Measurements from ENCODE around the gene SRSF3. TPM values are rescaled to one million over a fixed set of nuclear protein-coding genes. Genes with fewer than 3 reads are reported as not detected.
A peak's percentile ranks its signal among the peaks of the same experiment; 100 is the strongest.

Gene SRSF3
- total and polyA plus RNA-seq, 9 of the 15 experiments (the other 6 are each of a cell fraction or from before 2014, with no cell fraction given) = 337 to 1,200 (median 518) TPM

DNA sequence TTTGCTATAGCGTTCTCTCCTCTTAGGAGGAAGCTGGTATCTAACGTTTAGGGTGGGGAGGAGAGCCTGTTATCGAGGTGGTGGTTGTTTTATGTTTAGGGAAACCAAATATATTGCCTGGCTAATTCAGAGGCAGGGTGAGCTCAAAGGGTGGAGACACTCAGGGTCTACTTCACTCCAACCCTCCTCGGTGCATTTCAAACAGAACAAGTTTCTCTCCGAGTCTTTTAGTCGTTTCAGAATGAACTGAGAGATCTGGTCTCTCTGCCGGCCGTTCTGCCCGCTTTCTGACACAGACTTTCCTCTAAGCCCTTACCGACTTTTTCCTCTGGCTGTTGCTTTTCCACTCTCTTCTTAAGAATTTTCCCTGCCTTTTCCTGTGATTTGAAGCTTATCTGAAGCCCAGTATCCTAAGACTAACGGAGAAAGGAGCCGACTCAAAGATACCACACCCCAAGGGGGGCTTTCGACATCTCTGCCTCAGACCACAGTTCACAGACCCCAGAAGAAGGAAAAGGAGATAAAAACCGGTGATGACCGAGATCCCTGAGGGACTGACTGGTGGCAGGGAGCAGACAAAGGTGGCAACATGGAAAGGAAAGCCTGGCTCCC lies 47.7 kb upstream of the SRSF3 start (continued):
- TF ChIP-seq, protein P1, sequence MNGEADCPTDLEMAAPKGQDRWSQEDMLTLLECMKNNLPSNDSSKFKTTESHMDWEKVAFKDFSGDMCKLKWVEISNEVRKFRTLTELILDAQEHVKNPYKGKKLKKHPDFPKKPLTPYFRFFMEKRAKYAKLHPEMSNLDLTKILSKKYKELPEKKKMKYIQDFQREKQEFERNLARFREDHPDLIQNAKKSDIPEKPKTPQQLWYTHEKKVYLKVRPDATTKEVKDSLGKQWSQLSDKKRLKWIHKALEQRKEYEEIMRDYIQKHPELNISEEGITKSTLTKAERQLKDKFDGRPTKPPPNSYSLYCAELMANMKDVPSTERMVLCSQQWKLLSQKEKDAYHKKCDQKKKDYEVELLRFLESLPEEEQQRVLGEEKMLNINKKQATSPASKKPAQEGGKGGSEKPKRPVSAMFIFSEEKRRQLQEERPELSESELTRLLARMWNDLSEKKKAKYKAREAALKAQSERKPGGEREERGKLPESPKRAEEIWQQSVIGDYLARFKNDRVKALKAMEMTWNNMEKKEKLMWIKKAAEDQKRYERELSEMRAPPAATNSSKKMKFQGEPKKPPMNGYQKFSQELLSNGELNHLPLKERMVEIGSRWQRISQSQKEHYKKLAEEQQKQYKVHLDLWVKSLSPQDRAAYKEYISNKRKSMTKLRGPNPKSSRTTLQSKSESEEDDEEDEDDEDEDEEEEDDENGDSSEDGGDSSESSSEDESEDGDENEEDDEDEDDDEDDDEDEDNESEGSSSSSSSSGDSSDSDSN (IDR thresholded peaks at IDR 0.05; ENCODE audit: borderline replicate concordance in 1 of 2, low read depth in 2 of 2, low read length in 2 of 2) = peak; percentile 14 to 15; a peak in 1 of 4 replicates
- TF ChIP-seq TCF7 (IDR thresholded peaks at IDR 0.05; ENCODE audit: borderline replicate concordance) = no peak
- 0 out of 2 replicates have a peak, but pooled peaks have one; percentile 8 for TF ChIP-seq ZSCAN29 (IDR thresholded peaks at IDR 0.05)
- TF ChIP-seq TSC22D4 (tag; IDR thresholded peaks at IDR 0.05) = 0 out of 2 replicates have a peak, but pooled peaks have one; percentile 24

DNA sequence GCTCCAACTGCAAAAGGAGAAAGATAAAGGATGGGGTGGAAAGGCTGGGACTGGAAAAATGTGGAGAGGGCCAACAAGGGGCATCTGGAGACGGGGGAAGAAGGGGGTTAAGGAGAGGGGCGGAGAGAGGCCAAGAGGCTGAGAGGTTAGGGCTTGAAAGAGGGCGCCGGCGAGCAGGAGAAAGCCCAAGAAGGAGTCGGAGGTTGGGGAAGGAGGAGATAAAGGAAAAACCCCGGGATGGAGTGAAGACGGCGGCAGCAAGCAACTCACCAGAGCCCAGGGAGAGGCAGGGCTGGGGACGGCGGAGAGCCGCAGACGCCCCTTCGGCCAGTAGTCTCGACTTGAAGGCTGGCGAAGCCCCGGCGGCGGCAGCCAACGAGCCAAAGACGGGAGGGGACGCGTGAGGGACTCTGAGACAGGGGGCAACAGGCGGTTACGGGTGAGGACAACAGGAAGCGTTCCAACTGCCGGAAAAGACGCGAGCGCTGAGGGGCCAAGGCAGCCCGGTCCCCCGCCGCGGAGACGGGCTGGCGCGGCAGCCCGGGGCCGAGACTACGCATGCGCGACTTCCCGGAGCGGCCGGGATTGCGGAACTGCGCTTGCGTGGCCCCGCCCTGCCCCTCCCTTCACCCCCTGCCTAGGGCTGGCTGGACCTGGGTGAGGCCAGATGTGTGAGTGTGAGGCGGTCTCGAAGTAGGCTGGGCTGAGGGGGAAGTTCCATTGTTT lies 47.1 kb upstream of the SRSF3 start, which contains the start of gene STK38:
Gene STK38, minus strand, starts transcription at position 560 of the 726 bp plus-strand sequence. CDS start 7,277 bp downstream, outside the sequence.
- POLR2A ChIA-PET = interaction anchor here (4.3 kb wide), 1 partner anchor 48 kb away, joined by 24 read pairs; the partner anchor contains the start of gene SRSF3
- H3K27ac ChIP-seq (ENCODE audit: extremely low read depth, low read depth, low read length) = peak within 1 kb of the TSS; percentile 90
- in situ Hi-C loops (cut with MboI) = no loop called here
- peak; percentile 93 for ATAC-seq
- peak; percentile 96 to 100 (median 100) for DNase-seq (ENCODE audit: extremely low read depth in 1 of 4, low spot score in 3 of 4)
- peak within 1 kb of the TSS; percentile 95 for H3K4me2 ChIP-seq (ENCODE audit: insufficient read depth, low read length)
- peaks cover 49% of the 10 kb centered on the region for H3K79me2 ChIP-seq (ENCODE audit: control insufficient read depth, insufficient read depth, low read length)
- H4K20me1 ChIP-seq (replicated peaks; ENCODE audit: control insufficient read depth, insufficient read depth, low read length) = 0 out of 2 replicates have a peak, but pooled peaks cover 9% of the 10 kb centered on the region
- 0% methylated on average over 43 of the region's 51 CpGs for WGBS (ENCODE audit: insufficient coverage, low coverage, missing lambda C conversion rate)
- CTCF ChIA-PET (ENCODE audit: low intra/inter-chr PET ratio) = no interaction called here
- H3K9me3 ChIP-seq (replicated peaks; ENCODE audit: control insufficient read depth, insufficient read depth, low read depth, low read length) = no peaks in the 10 kb centered on the region
- H3K27me3 ChIP-seq (ENCODE audit: control insufficient read depth in 2 of 2, insufficient read depth in 2 of 2, low read length in 2 of 2) = no peaks in the 10 kb centered on the region
- H3K4me1 ChIP-seq (replicated peaks in 1 of 2; ENCODE audit: control insufficient read depth in 2 of 2, insufficient read depth in 2 of 2, low read length in 2 of 2) = peaks cover 23 to 24% of the 10 kb centered on the region in 2 experiments
- peaks cover 12% of the 10 kb centered on the region; the same call in 1 of the 3 replicates for H3K36me3 ChIP-seq (ENCODE audit: control insufficient read depth, insufficient read depth, low read length)
- FAIRE-seq = peak; percentile 84
- H2AFZ ChIP-seq (ENCODE audit: low read depth, low read length) = peak within 1 kb of the TSS; percentile 98
- H3K9me1 ChIP-seq (ENCODE audit: control insufficient read depth, insufficient read depth, low read length) = no peaks in the 10 kb centered on the region
- H3K4me3 ChIP-seq = peak within 1 kb of the TSS; percentile 92
- BruUV-seq (replicated peaks) = no TSS peak
- intact Hi-C loops (cut with micrococcal nuclease) = loop anchor here (2.0 to 5.0 kb wide), 3 partner anchors 48 to 124 kb away; partner anchors contain the start of genes KCTD20, PXT1 and SRSF3
- peak within 1 kb of the TSS; percentile 90 to 99 for H3K9ac ChIP-seq (ENCODE audit: insufficient read depth in 1 of 2, low read depth in 2 of 2, low read length in 2 of 2)
- TF ChIP-seq ZNF263 (CRISPR knock-in tag; IDR thresholded peaks at IDR 0.05; ENCODE audit: borderline replicate concordance) (no peak), SRSF7 (optimal IDR thresholded peaks at IDR 0.05; ENCODE audit: low read depth, low read length) (no peak), TCF3 (CRISPR knock-in tag; IDR thresholded peaks at IDR 0.05) (no peak), HOXB6 (CRISPR knock-in tag; IDR thresholded peaks at IDR 0.05; ENCODE audit: borderline replicate concordance) (no peak), NCOR1 (IDR thresholded peaks at IDR 0.05) (no peak), ZNF436 (CRISPR knock-in tag; IDR thresholded peaks at IDR 0.05) (no peak), CTBP1 (IDR thresholded peaks at IDR 0.05; ENCODE audit: borderline replicate concordance) (peak; percentile 67), KDM2B (CRISPR knock-in tag; IDR thresholded peaks at IDR 0.05) (no peak)
- TF ChIP-seq, protein P2, sequence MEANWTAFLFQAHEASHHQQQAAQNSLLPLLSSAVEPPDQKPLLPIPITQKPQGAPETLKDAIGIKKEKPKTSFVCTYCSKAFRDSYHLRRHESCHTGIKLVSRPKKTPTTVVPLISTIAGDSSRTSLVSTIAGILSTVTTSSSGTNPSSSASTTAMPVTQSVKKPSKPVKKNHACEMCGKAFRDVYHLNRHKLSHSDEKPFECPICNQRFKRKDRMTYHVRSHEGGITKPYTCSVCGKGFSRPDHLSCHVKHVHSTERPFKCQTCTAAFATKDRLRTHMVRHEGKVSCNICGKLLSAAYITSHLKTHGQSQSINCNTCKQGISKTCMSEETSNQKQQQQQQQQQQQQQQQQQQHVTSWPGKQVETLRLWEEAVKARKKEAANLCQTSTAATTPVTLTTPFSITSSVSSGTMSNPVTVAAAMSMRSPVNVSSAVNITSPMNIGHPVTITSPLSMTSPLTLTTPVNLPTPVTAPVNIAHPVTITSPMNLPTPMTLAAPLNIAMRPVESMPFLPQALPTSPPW (CRISPR knock-in tag; IDR thresholded peaks at IDR 0.05) = peak; percentile 95
- TF ChIP-seq, protein P3, sequence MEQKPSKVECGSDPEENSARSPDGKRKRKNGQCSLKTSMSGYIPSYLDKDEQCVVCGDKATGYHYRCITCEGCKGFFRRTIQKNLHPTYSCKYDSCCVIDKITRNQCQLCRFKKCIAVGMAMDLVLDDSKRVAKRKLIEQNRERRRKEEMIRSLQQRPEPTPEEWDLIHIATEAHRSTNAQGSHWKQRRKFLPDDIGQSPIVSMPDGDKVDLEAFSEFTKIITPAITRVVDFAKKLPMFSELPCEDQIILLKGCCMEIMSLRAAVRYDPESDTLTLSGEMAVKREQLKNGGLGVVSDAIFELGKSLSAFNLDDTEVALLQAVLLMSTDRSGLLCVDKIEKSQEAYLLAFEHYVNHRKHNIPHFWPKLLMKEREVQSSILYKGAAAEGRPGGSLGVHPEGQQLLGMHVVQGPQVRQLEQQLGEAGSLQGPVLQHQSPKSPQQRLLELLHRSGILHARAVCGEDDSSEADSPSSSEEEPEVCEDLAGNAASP (IDR thresholded peaks at IDR 0.05) = no peak
